HPDE6-E6E7 (cell line): ENCODE results near the gene HYPK.

Experiments used
- DNase-seq: peaks from one replicate; pipeline ENCODE4 v3.0.0; 2011; ENCODE audit warnings: missing footprints; ENCODE audit errors: extremely low spot score

The HYPK gene

DNA sequence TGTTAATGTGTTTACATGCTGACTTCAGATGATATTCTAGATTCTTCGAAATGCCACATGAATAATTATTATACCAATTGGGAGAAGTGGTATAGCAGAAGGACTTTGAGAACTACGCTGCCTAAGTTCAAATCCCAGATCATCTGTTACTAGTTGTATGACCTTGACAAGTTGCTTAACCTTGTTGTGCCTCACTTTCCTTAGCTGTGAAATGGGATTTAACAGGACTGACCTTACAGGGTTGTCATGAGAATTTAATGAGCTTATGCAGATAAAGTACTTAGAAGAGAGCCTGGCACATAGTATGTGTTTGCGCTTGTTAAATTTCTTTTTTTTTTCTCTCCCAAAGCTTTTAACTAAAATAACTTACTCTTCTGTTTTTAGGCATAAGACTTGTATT is 50.9 kb downstream of the HYPK start:
- no peak for DNase-seq

GRCh38 chr15:43852607-43853006 is 52.2 kb downstream of the HYPK start:
- DNase-seq = no peak
